Activated CD8-positive, alpha-beta T cell treated with anti-CD3 and anti-CD28 coated beads for 36 hours (primary cell): ENCODE measurements around the gene SORCS2. TPM values are rescaled to one million over a fixed set of nuclear protein-coding genes. Genes with fewer than 3 reads are reported as not detected.

ENCODE experiments used
- ATAC-seq: fragments of 200-7000 bp; cut with Tn5 transposase; one replicate; pipeline ENCODE4 v1.10.0; 2021; ENCODE audit warnings: mild to moderate bottlenecking, moderate library complexity
- CTCF ChIA-PET: fragments of 350-600 bp; sonication (Branson Sonifier 250); formaldehyde crosslinking; loops from one replicate; lab custom pipeline; 2021; ENCODE audit warnings: antibody characterized with exemption; lab: Charles Lee
- POLR2A ChIA-PET: fragments of 350-600 bp; sonication (Branson Sonifier 250); formaldehyde crosslinking; loops from one replicate; lab custom pipeline; 2021; ENCODE audit warnings: antibody characterized with exemption; lab: Charles Lee
- DNase-seq: peaks from one replicate; pipeline ENCODE4 v3.0.0-alpha.2; 2020
- H3K27ac Mint-ChIP-seq: one replicate; pipeline ENCODE4 v1.8.0; 2021; ENCODE audit warnings: mild to moderate bottlenecking, mixed read lengths
- H3K27me3 Mint-ChIP-seq: one replicate; pipeline ENCODE4 v1.8.0; 2021; ENCODE audit warnings: mixed read lengths
- H3K36me3 Mint-ChIP-seq: one replicate; pipeline ENCODE4 v1.8.0; 2021; ENCODE audit warnings: low read depth, mixed read lengths
- H3K4me1 Mint-ChIP-seq: one replicate; pipeline ENCODE4 v1.8.0; 2021; ENCODE audit warnings: low read depth, mixed read lengths
- H3K4me3 Mint-ChIP-seq: one replicate; pipeline ENCODE4 v1.8.0; 2021; ENCODE audit warnings: mild to moderate bottlenecking, moderate library complexity, mixed read lengths
- H3K9me3 Mint-ChIP-seq: one replicate; pipeline ENCODE4 v1.8.0; 2021; ENCODE audit warnings: mixed read lengths
- intact Hi-C: fragments of 100-400 bp; cut with micrococcal nuclease; formaldehyde crosslinking; loops from one replicate; pipeline ENCODE4 v1.10.0; 2022
- total RNA-seq, 2 experiments: library from RNA; stranded (reverse); gene quantifications; one replicate each; pipeline ENCODE4 v1.2.3, GENCODE V29; 2021
- TF ChIP-seq, protein P1 (sequence below): fragments of 200-600 bp; IDR thresholded peaks from one replicate; pipeline ENCODE4 v1.8.0; 2022; ENCODE audit warnings: antibody characterized with exemption, mild to moderate bottlenecking

The SORCS2 gene
- total RNA-seq, 2 experiments from 2014 or later, result 0.05 TPM; not detected in 1

DNA sequence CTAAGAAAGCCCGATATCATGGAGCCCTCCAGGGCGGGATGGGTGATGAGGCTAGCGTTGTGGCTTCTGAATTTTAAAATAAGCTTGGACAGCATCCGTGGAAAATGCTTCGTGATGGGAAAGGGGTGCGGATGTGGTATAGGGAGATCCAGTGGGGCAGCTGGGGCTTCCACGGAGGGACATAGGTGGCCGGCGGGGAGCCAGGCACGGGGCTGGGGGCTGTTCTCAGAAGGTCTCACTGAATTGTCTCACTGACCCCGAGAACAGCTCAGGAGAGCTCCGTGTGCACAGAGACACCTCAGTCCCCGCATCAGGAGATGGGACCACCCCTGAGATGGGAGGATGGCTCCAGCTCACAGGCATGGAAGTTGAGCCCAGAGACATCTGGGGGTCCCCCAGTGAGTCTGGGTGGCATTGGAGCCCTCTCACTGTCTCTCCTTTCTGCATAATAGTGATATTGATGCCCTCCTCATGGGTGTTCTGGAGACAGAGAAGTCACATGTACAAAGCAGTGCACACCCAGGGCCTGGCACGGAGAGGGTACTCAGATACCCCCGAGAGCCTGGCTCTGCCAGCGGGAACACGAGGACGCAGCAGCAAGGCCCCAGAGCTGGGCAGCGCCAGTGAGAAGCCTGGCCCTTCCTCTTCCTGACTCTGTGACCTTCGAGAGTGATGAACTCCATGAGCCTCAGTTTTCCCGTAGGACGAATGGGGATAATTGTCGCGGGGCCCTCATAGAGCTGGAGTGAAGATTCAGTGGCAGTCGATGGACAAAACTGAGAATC lies 313.0 kb downstream of the SORCS2 start:
- H3K9me3 Mint-ChIP-seq, result no peaks in the 10 kb centered on the region
- H3K4me3 Mint-ChIP-seq, result no peak overlapping the region
- POLR2A ChIA-PET, result no interaction called here
- DNase-seq (no peak), ATAC-seq (no peak)
- CTCF ChIA-PET, result no interaction called here
- H3K36me3 Mint-ChIP-seq, result no peaks in the 10 kb centered on the region
- intact Hi-C loops, result no loop called here
- H3K27ac Mint-ChIP-seq, result no peak overlapping the region
- TF ChIP-seq, protein P1, sequence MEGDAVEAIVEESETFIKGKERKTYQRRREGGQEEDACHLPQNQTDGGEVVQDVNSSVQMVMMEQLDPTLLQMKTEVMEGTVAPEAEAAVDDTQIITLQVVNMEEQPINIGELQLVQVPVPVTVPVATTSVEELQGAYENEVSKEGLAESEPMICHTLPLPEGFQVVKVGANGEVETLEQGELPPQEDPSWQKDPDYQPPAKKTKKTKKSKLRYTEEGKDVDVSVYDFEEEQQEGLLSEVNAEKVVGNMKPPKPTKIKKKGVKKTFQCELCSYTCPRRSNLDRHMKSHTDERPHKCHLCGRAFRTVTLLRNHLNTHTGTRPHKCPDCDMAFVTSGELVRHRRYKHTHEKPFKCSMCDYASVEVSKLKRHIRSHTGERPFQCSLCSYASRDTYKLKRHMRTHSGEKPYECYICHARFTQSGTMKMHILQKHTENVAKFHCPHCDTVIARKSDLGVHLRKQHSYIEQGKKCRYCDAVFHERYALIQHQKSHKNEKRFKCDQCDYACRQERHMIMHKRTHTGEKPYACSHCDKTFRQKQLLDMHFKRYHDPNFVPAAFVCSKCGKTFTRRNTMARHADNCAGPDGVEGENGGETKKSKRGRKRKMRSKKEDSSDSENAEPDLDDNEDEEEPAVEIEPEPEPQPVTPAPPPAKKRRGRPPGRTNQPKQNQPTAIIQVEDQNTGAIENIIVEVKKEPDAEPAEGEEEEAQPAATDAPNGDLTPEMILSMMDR, result no peak
- peaks cover 10% of the 10 kb centered on the region for H3K27me3 Mint-ChIP-seq
- no peaks in the 10 kb centered on the region for H3K4me1 Mint-ChIP-seq

DNA sequence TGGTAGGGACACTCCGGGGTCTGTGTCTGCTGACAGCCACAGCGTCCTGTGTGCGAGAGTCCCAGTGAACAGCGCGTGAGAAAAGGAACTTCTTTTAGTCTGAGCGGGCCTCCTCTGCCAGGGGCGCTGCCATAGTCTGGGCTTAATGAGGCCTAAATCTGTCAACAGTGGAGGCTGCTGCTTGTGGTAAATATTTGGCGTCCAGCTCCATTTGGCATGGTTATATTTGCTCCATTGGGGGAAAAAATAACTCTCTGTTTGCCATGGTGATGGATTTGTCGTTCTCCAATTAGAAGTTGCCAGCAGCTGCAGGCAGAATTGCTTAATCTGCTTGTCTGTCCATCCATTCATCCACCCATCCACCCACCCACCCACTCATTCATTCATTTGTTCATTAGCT lies 313.8 kb downstream of the SORCS2 start:
- Mint-ChIP-seq H3K4me1 (no peaks in the 10 kb centered on the region), H3K4me3 (no peak overlapping the region), H3K36me3 (no peaks in the 10 kb centered on the region), H3K9me3 (no peaks in the 10 kb centered on the region), H3K27me3 (peaks cover 15% of the 10 kb centered on the region), H3K27ac (no peak overlapping the region)
- ChIA-PET CTCF (no interaction called here), POLR2A (no interaction called here)
- TF ChIP-seq, protein P1, result no peak
- intact Hi-C loops, result no loop called here
- no peak for ATAC-seq
- DNase-seq, result no peak

DNA sequence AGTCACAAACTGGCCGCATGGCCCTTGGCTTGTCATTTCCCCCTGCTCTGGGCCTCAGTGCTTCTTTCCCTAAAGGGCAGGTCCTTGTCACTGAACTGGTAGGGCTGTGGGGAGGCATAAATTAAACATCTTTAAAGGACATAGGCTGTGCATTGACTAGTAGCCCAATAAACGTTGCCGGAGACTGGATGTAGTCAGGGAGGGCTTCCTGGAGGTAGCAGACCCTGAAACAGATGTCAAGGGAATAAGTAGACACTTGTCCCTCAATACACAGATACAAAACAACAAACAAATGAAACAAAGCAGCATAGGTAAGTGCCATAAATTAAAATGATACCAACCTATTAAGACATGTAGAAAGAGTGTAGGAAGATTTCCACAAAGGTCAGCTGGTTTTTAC lies 314.2 kb downstream of the SORCS2 start:
- Mint-ChIP-seq H3K36me3 (no peaks in the 10 kb centered on the region), H3K27me3 (peaks cover 15% of the 10 kb centered on the region), H3K4me1 (no peaks in the 10 kb centered on the region), H3K4me3 (no peak overlapping the region), H3K27ac (no peak overlapping the region), H3K9me3 (no peaks in the 10 kb centered on the region)
- ChIA-PET POLR2A (no interaction called here), CTCF (no interaction called here)
- DNase-seq (no peak), ATAC-seq (no peak)
- TF ChIP-seq, protein P1, result no peak
- intact Hi-C loops, result no loop called here

- DNase-seq, result no peak
- Mint-ChIP-seq H3K9me3 (no peaks in the 10 kb centered on the region), H3K27ac (no peak overlapping the region), H3K36me3 (no peaks in the 10 kb centered on the region), H3K27me3 (peaks cover 18% of the 10 kb centered on the region), H3K4me3 (no peak overlapping the region), H3K4me1 (no peaks in the 10 kb centered on the region)
- ChIA-PET CTCF (no interaction called here), POLR2A (no interaction called here)
- TF ChIP-seq, protein P1, result no peak
- intact Hi-C loops, result no loop called here
- no peak for ATAC-seq
Observed at GRCh38 chr4:7507381-7507780, 315.0 kb downstream of the SORCS2 start.

DNA sequence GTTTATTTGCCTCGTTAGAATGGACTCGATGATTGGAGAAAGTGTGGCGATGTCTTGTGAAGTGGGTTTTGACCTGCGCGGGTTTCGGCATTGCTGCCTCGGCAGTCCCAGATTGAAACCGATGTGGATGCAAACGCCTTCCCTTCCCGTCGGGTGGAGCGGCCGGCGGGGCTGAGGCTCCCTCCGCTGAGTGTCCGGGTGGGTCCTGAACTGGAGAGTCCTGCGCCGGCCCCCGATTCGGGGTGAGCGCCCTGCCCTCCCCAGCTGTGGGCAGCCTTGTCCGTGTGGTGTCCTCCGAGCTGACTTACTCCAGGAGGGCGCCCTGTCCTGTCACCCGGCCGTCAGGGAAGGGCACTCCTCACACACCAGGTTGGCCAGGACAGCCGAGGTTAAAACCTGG lies 317.7 kb downstream of the SORCS2 start:
- intact Hi-C loops, result no loop called here
- Mint-ChIP-seq H3K4me1 (no peaks in the 10 kb centered on the region), H3K27ac (no peak overlapping the region), H3K4me3 (no peak overlapping the region), H3K36me3 (no peaks in the 10 kb centered on the region), H3K9me3 (no peaks in the 10 kb centered on the region), H3K27me3 (peaks cover 19% of the 10 kb centered on the region)
- CTCF ChIA-PET, result no interaction called here
- TF ChIP-seq, protein P1, result no peak
- no peak for DNase-seq
- POLR2A ChIA-PET, result no interaction called here
- ATAC-seq, result no peak
